HCT116 (cell line): ENCODE data around the gene CTNNA2. TPM values are rescaled to one million over a fixed set of nuclear protein-coding genes. Genes with fewer than 3 reads are reported as not detected.

Experiments
- ATAC-seq: fragments of 200-7000 bp; cut with Tn5 transposase; 2 replicates; pipeline ENCODE4 v1.9.1; 2020; ENCODE audit warnings: mild to moderate bottlenecking, moderate library complexity
- BruUV-seq: library from RNA; stranded (reverse); fragments of 400-500 nt; replicated peaks from 2 replicates; lab custom pipeline; 2021; lab: Mats Ljungman, UMichigan
- CTCF ChIA-PET: fragments of 300-600 bp; sonication (Branson Sonifier 250); formaldehyde crosslinking; loops from one replicate; lab custom pipeline; 2021; ENCODE audit warnings: antibody characterized with exemption; lab: Charles Lee
- POLR2A ChIA-PET: fragments of 300-600, 350-600 bp; sonication (Branson Sonifier 250); formaldehyde crosslinking; loops from one replicate; lab custom pipeline; 2021; ENCODE audit warnings: antibody characterized with exemption; lab: Charles Lee
- RAD21 ChIA-PET, 2 experiments: fragments of 300-600 bp; sonication (Branson Sonifier 250); formaldehyde crosslinking; loops; one replicate each; lab custom pipeline; 2023; ENCODE audit warnings: low total read pairs in 2 of 2; ENCODE audit not compliant: uncharacterized antibody in 2 of 2, unreplicated experiment in 2 of 2, low non-redundant PET in 1 of 2; lab: Charles Lee
- DNase-seq: peaks from one replicate; pipeline ENCODE4 v3.0.0-alpha.2; 2010; ENCODE audit warnings: low read depth, low spot score
- H2AFZ ChIP-seq: fragments of 200-600 bp; shearing (Covaris generic), sonication (generic); 2 replicates; pipeline ENCODE4 v1.6.1; 2017; ENCODE audit warnings: low read depth, mixed run types, mixed read lengths, antibody characterized with exemption, low read length; ENCODE audit not compliant: poor library complexity, severe bottlenecking
- H3K27ac ChIP-seq: 2 replicates; pipeline ENCODE4 v1.5.1; 2012; ENCODE audit warnings: low read depth, low read length
- H3K27me3 ChIP-seq: fragments of 200-600 bp; sonication (generic); 2 replicates; pipeline ENCODE4 v1.6.1; 2016; ENCODE audit warnings: mixed run types, low read length, mixed read lengths; ENCODE audit not compliant: insufficient read depth
- H3K36me3 ChIP-seq, 2 experiments: fragments of 200-500 bp in 1 of 2; fragments of 200-600 bp in 1 of 2; sonication (Bioruptor generic) in 1 of 2; sonication (generic) in 1 of 2; 2 replicates each; pipeline versions ENCODE4 v1.5.1 to v1.6.1; 2014 to 2016; ENCODE audit warnings: low read length in 2 of 2, inconsistent platforms in 1 of 2, mixed read lengths in 1 of 2, mixed run types in 1 of 2; ENCODE audit not compliant: insufficient read depth in 2 of 2, control insufficient read depth in 1 of 2
- H3K4me1 ChIP-seq, 2 experiments: fragments of 200-600 bp in 1 of 2; sonication (generic) in 1 of 2; 2 replicates each; pipeline versions ENCODE4 v1.5.1 to v1.6.1; 2012 to 2017; ENCODE audit warnings: low read length in 2 of 2, inconsistent platforms in 1 of 2, mild to moderate bottlenecking in 1 of 2, mixed read lengths in 1 of 2, mixed run types in 1 of 2, moderate library complexity in 1 of 2; ENCODE audit not compliant: insufficient read depth in 2 of 2, control insufficient read depth in 1 of 2
- H3K4me2 ChIP-seq: fragments of 200-600 bp; sonication (generic); 2 replicates; pipeline ENCODE4 v1.6.1; 2017; ENCODE audit warnings: mixed run types, low read length, mixed read lengths
- H3K4me3 ChIP-seq, 2 experiments: fragments of 200-600 bp in 1 of 2; sonication (generic) in 1 of 2; replicated peaks in 1 of 2; 2 replicates each; pipeline ENCODE4 v1.5.1; 2011 to 2016; ENCODE audit warnings: low read length in 2 of 2, control low read depth in 1 of 2, low read depth in 1 of 2, mild to moderate bottlenecking in 1 of 2, mixed read lengths in 1 of 2, mixed run types in 1 of 2
- H3K79me2 ChIP-seq: fragments of 200-600 bp; sonication (generic); 2 replicates; pipeline ENCODE4 v1.6.1; 2017; ENCODE audit warnings: mild to moderate bottlenecking, mixed run types, low read length, moderate library complexity, mixed read lengths; ENCODE audit not compliant: insufficient read depth
- H3K9ac ChIP-seq: fragments of 200-600 bp; sonication (generic); 2 replicates; pipeline ENCODE4 v1.6.1; 2016; ENCODE audit warnings: low read length, mixed read lengths
- H3K9me2 ChIP-seq: fragments of 200-600 bp; sonication (generic), shearing (Covaris generic); 2 replicates; pipeline ENCODE4 v1.6.1; 2017; ENCODE audit warnings: mixed run types, mild to moderate bottlenecking, moderate library complexity; ENCODE audit not compliant: insufficient read depth
- H3K9me3 ChIP-seq, 2 experiments: fragments of 200-500 bp in 1 of 2; fragments of 200-600 bp in 1 of 2; sonication (Bioruptor generic) in 1 of 2; sonication (generic) in 1 of 2; 2 replicates each; pipeline ENCODE4 v1.6.1; 2014 to 2017; ENCODE audit warnings: low read length in 2 of 2, mixed read lengths in 2 of 2, inconsistent platforms in 1 of 2, low read depth in 1 of 2, mild to moderate bottlenecking in 1 of 2, mixed run types in 1 of 2, moderate library complexity in 1 of 2; ENCODE audit not compliant: control insufficient read depth in 1 of 2, insufficient read depth in 1 of 2
- H4K20me1 ChIP-seq: fragments of 200-600 bp; sonication (generic), shearing (Covaris generic); 2 replicates; pipeline ENCODE4 v1.6.1; 2017; ENCODE audit warnings: mixed run types, mild to moderate bottlenecking, moderate library complexity; ENCODE audit not compliant: insufficient read depth
- ATF3 ChIP-seq: IDR thresholded peaks from 2 replicates; pipeline ENCODE4 v1.6.1; 2012
- CBX3 ChIP-seq: IDR thresholded peaks from 2 replicates; pipeline ENCODE4 v1.6.1; 2012; ENCODE audit warnings: low read depth
- ELF1 ChIP-seq: IDR thresholded peaks from 2 replicates; pipeline ENCODE4 v1.6.1; 2012; ENCODE audit warnings: low read depth, borderline replicate concordance
- EZH2 ChIP-seq: fragments of 200-600 bp; sonication (generic); IDR thresholded peaks from 2 replicates; pipeline ENCODE4 v1.6.1; 2017; ENCODE audit warnings: antibody characterized with exemption, mixed run types
- EZH2phosphoT487 ChIP-seq: fragments of 200-600 bp; IDR thresholded peaks from 2 replicates; pipeline ENCODE4 v1.6.1; 2018; ENCODE audit warnings: antibody characterized with exemption, borderline replicate concordance
- FOSL1 ChIP-seq: IDR thresholded peaks from 2 replicates; pipeline ENCODE4 v1.6.1; 2012; ENCODE audit warnings: low read depth
- MAX ChIP-seq: IDR thresholded peaks from 2 replicates; pipeline ENCODE4 v1.6.1; 2012
- POLR2A ChIP-seq: IDR thresholded peaks from 2 replicates; pipeline ENCODE4 v1.7.0; 2011; ENCODE audit warnings: borderline replicate concordance; ENCODE audit not compliant: insufficient read depth, insufficient read length; ENCODE audit errors: extremely low read depth
- POLR2AphosphoS5 ChIP-seq: IDR thresholded peaks from 2 replicates; pipeline ENCODE4 v1.6.1; 2011; ENCODE audit warnings: mild to moderate bottlenecking, low read depth, low read length, moderate library complexity
- RAD21 ChIP-seq: IDR thresholded peaks from 2 replicates; pipeline ENCODE4 v1.6.1; 2012; ENCODE audit warnings: low read depth, mild to moderate bottlenecking
- SRF ChIP-seq: IDR thresholded peaks from 2 replicates; pipeline ENCODE4 v1.6.1; 2012; ENCODE audit warnings: low read depth
- TCF7L2 ChIP-seq: IDR thresholded peaks from 2 replicates; pipeline ENCODE4 v1.7.0; 2011; ENCODE audit warnings: borderline replicate concordance, inconsistent platforms; ENCODE audit not compliant: insufficient read depth, insufficient read length; ENCODE audit errors: extremely low read depth
- intact Hi-C: fragments of 100-400 bp; cut with micrococcal nuclease; formaldehyde crosslinking; loops from 2 replicates; pipeline ENCODE4 v1.10.0; 2022
- total RNA-seq: library from RNA; stranded (reverse); gene quantifications from one replicate; pipeline ENCODE4 v1.2.1, GENCODE V29; 2021; ENCODE audit not compliant: unreplicated experiment

Gene CTNNA2
- total RNA-seq, 1 experiment from 2014 or later: not detected

- H3K27ac ChIP-seq: no peak overlapping the region
- no peaks in the 10 kb centered on the region for H3K36me3 ChIP-seq
- peaks cover 10% of the 10 kb centered on the region in 2 experiments; a peak in 2 of 4 replicates for H3K9me3 ChIP-seq
- H4K20me1 ChIP-seq: no peaks in the 10 kb centered on the region
- no peaks in the 10 kb centered on the region for H3K4me1 ChIP-seq
- H3K79me2 ChIP-seq: no peaks in the 10 kb centered on the region
- no peak for TF ChIP-seq POLR2AphosphoS5
- TF ChIP-seq RAD21: no peak
- no peak for TF ChIP-seq MAX
- no peak for TF ChIP-seq CBX3
- TF ChIP-seq POLR2A: no peak
- TF ChIP-seq FOSL1: no peak
- TF ChIP-seq ATF3: no peak
- no peak for TF ChIP-seq TCF7L2
- H3K4me3 ChIP-seq: no peak overlapping the region
- H3K9me2 ChIP-seq: no peaks in the 10 kb centered on the region
- intact Hi-C loops: no loop called here
- no TSS peak for BruUV-seq
- no peak overlapping the region for H3K4me2 ChIP-seq
- RAD21 ChIA-PET: no interaction called here
- no peak overlapping the region for H3K9ac ChIP-seq
- DNase-seq (no peak), ATAC-seq (no peak)
- H3K27me3 ChIP-seq: no peaks in the 10 kb centered on the region
- POLR2A ChIA-PET: no interaction called here
- CTCF ChIA-PET: no interaction called here
- no peak overlapping the region for H2AFZ ChIP-seq
These were observed 336.4 kb downstream of the CTNNA2 start for GRCh38 chr2:79849241-79849640.

GRCh38 chr2:79849949-79850348 is 337.1 kb downstream of the CTNNA2 start:
- Histone ChIP-seq H3K9me2 (no peaks in the 10 kb centered on the region), H3K27ac (no peak overlapping the region), H3K27me3 (no peaks in the 10 kb centered on the region), H4K20me1 (no peaks in the 10 kb centered on the region), H3K36me3 (no peaks in the 10 kb centered on the region), H3K9ac (no peak overlapping the region), H3K4me2 (no peak overlapping the region), H3K79me2 (no peaks in the 10 kb centered on the region), H3K4me3 (no peak overlapping the region), H3K4me1 (no peaks in the 10 kb centered on the region), H2AFZ (no peak overlapping the region), H3K9me3 (peaks cover 10% of the 10 kb centered on the region in 2 experiments; a peak in 2 of 4 replicates)
- CTCF ChIA-PET: no interaction called here
- TF ChIP-seq SRF (no peak), MAX (no peak), EZH2phosphoT487 (no peak), EZH2 (no peak), FOSL1 (no peak), TCF7L2 (no peak), ELF1 (no peak)
- DNase-seq (no peak), ATAC-seq (no peak)
- POLR2A ChIA-PET: no interaction called here
- intact Hi-C loops: no loop called here
- RAD21 ChIA-PET: no interaction called here
- BruUV-seq: no TSS peak
